DMS 273 (cell line): Measurements from ENCODE around the gene COLEC11.
"Not testable (repeated sequence)": the region's sequence is repeated elsewhere in the genome, so short reads cannot be mapped to it uniquely, and the experiment has no call there.

Source experiments
- DNase-seq: peaks from one replicate; lab custom pipeline; 2025; ENCODE audit not compliant: unreplicated experiment; lab: John Stamatoyannopoulos, UW

The COLEC11 gene

DNA sequence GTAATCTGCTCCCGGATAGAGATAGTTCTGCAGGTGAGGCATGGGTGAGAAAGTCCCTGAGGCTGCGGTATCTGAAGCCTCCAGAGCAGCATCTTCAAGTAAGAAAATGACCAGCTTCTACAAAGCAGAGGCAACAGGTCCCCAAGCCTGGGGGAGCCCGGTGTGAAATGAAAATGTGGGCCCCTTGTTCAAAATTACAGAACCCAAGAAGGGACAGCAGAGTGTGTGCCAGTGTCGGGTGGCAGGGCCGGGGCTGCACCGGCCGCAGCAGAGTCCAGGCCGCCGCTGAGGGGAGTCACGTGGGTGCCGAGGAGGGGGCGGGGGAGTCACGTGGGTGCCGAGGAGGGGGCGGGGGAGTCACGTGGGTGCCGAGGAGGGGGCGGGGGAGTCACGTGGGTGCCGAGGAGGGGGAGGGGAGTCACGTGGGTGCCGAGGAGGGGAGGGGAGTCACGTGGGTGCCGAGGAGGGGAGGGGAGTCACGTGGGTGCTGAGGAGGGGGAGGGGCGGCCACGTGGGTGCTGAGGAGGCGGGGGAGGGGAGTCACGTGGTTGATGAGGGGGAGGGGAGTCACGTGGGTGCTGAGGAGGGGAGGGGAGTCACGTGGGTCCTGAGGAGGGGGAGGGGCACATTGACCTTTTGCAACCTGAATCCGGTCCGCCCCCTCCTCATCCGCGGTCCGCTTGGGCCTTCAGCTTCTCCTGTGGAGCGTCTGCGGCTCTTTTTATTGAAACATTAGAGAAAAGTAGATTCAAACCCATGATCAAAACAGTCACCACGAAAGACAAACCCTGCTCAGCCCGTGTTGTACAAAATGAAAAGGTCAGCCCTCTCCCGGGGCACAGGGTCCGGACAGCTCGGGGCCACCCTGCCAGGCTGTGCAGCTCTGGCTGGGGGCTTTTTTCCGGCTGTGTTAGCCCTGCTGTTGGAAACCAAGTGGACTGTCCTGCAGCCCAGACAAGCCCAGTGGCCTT lies 10.4 kb downstream of the COLEC11 start:
- no peak for DNase-seq

DNA sequence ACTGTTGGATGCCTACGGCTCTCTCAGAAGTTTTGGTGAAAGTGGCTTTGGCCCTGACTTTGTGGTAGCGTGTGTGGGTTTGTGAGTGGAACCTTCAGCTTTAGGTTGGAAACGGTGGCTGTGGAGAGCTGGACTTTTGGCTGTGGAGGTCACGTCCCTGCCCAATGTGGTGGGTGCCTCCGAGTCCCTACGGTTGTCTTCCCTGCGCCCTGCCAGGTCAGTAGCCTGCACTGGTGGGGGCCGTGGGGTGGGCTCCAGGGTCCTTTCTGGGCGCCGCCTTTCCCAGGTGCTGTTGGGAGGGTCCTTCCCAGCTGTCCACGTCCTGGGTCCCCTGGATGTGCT lies 11.1 kb downstream of the COLEC11 start:
- DNase-seq: no peak

DNA sequence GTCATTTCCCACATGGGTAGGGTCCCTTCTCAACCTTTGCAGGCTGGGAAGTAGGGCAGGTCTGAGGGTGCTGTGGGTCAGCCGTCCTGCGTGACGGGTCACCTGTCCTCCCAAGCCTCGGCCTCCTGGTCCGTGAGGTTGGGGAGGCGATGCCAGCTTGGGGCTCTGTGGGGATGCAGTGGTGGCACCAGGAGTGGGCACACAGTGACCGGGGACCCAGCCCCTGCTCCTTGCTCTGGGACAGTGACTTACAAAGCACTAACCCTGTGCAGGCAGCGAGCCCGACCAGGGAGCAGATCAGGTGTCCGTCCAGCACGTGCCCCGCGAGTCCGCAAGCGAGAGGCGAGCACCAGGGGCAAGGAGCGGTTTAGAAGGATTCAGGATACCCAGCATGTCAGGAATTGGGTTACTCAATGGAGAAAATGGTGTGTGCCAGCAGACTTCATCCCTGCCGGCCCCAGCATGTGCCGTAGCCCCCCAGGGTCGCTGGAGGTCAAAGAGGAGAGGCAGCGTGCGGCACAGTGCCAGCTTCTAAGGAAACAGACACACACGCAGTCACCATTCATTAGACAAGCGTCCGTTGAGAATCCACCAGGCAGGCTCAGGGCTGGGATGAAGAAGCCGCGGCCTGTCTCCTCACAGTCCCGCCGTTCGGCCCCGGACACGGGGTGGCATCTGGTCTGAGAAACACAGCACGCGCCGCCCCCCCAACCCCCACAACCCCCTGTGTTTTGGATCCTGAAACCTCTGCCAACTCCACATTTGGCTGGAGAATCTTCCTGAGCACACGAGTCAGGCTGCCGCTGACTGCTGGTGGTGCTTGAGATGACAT lies 11.7 kb downstream of the COLEC11 start:
- DNase-seq: peak; percentile 62

DNA sequence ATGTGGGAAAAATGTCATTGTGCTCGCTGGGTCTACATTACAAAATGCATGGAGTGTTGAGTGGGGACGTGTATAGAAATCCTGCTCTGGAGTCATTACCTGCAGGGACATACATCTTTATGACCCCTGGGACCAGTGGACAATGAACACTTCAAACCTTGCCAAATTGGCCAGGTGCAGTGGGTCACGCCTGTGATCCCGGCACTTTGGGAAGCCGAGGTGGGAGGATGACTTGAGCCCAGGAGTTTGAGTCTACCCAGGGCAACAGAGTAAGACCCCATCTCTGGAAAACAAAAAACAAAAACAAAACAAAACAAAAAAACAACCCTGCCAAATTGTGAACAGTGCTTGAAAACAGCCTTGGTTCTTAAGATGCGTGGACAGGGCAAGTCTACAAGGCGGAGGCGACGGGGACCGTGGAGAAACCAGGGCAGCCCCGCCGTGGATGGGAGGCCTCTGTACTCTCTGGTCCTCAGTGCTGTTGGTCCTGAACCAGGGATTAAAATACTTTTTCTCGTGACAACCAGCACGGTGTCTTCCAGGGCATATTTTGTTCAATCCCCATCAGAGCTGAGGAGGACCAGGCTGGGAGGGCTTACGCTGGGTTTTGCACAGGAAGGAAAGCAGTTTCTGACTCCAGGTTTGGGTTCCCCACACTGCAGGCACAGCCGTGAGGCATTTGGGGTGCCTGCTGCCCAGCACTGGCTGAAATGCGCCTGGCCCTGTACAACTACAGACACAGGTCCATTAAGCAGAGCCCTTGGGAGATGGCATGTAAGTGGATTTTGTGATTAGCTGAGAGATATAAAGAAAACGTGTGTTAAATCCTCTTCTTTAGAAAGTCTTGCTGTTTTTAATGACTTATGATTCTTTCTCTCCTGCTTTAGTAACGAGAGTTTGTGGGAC lies 13.7 kb downstream of the COLEC11 start:
- no peak for DNase-seq

DNA sequence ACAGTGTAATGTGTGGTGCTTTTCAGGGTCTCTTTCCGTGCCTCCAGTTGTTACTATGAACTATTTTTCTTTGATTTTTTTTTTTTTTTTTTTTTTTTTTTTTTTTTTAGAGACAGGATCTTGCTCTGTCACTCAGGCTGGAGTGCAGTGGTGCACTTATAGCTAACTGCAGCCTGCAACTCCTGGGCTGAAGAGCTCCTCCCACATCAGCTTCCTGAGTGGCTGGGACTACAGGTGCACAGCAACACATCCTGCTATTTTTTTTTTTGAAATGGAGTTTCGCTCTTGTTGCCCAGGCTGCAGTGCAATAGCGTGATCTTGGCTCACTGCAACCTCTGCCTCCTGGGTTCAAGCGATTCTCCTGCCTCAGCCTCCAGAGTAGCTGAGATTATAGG lies 14.4 kb downstream of the COLEC11 start:
- DNase-seq: not testable (repeated sequence)

DNA sequence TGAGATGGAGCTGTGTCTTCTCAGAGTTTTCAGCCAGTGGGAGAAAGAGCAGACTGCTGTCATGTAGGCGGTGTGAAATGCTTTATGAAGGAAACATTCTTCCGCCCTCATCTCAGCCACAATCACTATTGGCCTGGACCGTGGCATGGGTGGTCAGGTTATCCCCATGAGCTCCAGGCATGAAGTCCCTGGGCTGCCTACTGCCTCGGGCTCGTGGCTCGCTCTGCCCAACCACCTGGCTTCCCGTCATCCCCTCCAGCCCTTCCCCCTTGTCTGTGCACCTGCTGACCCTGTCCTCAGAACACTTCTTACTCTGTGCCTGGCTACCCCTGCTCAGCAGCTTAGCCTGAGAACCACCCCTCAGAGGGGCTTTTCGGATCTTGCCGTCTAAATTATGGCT lies 15.5 kb downstream of the COLEC11 start:
- DNase-seq: no peak

DNA sequence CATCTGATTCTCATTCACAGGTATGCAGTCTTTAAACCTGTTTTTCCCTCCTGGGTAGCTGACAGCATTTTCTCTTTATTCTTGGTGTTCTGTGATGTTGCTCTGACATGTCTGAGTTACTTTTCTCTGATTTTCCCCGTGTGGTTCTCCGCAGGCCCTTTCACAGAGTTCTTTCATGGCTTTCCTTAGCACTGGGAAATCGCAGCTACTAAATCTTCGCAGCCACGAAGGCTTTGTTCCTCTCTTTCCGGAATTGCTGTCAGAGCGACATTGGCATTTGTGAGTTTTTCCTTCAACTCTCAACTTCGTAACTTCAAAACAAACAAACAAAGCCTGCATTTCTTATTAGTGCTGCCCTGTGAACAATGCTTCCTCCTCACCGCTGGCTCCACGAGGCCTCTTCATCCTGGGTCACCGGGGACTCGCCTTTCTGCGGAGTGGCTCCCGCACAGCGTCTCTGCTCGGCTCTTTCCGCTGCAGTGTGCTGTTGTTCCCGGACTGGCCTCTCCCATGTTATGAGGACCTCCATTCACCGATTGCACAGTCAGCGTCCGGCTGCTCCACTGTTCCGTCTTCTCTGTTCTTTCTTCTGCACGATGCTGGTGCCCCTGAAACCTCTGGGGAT lies 16.1 kb downstream of the COLEC11 start:
- no peak for DNase-seq

DNA sequence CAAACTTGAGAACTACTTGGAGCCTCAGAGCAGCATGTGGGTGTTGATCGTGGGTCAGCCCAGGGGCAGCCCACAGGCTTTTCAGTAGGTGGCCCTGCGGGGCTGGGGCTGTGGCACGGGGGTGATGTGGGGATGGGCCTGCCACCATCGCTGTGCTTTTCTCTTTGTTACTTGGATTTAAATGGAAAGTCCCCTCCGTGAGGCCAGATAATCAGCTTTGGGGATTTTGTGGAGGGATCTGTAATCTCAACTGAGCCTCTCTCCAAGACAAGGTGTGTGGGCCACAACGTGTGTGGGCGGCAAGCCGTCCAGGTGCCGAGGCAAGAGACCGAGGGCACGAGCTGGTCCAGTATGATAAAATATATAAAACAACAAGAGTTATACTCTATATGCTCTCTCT lies 16.7 kb downstream of the COLEC11 start:
- DNase-seq: no peak

DNA sequence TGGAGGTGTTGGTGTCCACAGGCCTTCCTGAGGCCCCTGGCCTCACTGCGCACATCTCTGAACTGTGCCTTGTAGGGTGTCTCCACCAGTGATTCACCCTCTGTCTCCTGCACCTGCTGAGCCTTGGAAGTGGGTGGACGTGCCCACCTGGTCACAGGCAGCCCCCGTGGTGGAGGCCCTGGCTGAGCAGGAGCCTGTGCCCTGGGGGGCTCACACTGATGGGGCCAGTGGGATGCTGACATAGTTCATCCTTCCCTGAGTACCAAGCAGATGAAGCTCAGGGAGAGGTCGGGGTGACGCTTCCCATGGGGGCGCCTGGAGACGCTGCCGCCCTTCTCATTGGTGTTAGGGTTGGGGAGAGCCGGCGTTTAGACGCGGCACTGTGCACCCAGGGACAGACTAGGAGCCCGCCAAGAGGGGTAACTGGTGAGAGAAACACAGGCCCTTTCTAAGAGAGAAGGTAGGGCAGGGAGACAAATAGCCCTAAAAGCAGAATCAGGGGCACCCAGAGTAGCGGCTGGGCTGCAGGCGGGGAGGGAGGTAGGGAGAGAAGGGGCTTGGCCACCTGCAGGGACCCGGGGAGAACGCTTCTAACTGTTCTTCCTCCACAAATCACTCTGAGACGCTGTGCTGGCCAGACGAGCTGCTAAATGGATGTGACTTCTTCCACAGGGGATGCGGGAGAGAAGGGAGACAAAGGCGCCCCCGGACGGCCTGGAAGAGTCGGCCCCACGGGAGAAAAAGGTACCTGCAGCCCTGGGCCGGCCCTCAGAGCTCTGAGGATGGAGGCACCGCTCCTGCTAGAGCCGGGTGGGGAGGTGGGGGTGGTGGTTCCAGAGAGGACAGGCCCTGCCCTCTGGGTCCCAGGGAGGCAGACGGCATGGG lies 18.0 kb downstream of the COLEC11 start:
- DNase-seq: no peak

DNA sequence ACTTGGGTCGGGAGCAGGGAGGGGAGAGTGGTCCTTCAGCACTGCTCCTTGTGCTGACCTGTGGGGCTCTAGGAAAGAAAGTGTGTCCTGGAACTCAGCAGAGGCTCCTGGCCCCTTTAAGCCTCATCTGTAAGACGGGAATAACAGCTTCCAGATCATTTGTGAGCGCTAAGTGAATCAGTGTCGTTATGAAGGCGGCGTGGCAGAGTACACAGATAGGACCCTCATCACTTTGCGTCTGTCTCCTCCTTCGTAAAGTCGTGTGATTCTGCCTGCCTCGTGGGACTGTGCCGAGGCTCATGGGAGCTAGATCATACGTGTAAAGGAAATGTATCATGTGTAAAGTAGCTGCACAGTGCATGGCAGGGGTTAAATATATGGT lies 18.6 kb downstream of the COLEC11 start:
- no peak for DNase-seq

DNA sequence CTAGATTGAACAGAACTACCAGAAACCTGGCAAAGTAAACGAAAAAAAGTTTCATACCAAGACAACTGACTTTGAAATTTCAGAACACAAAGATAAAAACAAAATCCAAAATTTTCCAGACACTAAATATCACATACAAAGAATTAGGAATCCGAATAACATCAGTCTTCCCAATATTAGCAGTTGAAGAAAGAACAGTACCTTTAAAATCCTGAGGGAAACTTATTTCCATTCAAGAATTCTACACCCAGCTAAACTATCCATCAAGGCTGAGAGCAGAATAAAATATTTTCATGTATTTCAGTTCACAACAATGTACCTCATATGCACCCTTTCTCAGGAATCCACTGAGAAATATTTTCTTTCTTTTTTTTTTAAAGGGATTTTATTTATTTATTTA lies 19.8 kb downstream of the COLEC11 start:
- DNase-seq: not testable (repeated sequence)

DNA sequence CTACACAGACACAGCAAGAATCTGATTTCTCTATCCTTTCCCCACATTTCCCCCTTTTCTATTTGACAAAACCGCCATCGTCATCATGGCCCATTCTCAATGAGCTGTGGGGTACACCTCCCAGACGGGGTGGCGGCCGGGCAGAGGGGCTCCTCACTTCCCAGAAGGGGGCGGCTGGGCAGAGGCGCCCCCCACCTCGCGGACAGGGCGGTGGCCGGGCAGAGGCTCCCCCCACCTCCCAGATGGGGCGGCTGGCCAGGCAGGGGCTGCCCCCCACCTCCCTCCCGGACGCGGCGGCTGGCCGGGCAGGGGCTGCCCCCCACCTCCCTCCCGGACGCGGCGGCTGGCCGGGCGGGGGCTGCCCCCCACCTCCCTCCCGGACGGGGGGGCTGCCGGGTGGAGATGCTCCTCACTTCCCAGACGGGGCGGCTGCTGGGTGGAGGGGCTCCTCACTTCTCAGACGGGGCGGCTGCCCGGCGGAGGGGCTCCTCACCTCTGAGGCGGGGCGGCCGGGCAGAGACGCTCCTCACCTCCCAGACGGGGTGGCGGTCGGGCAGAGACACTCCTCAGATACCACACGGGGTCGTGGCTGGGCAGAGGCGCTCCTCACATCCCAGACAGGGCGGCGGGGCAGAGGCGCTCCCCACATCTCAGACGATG lies 20.8 kb downstream of the COLEC11 start:
- DNase-seq: not testable (repeated sequence)

DNA sequence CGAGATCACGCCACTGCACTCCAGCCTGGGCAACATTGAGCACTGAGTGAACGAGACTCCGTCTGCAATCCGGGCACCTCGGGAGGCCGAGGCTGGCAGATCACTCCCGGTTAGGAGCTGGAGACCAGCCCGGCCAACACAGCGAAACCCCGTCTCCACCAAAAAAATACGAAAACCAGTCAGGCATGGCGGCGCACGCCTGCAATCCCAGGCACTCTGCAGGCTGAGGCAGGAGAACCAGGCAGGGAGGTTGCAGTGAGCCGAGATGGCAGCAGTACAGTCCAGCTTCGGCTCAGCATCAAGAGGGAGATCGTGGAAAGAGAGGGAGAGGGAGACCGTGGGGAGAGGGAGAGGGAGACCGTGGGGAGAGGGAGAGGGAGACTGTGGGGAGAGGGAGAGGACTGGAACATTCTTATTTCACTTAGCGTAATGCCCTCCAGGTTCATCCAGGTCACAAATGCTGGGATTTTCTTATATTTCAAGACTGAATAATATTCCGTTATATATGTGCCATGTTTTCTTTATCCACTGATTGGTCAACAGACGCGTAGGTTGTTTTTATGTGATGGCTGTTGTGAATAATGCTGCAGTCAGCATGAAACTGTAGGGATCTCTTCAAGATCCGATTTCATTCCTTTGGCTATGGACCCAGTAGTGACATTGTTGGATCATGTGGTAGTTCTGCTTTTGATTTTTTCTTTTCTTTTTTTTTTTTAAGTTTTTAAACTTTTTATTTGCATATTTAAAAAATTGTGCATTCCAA lies 21.7 kb downstream of the COLEC11 start:
- not testable (repeated sequence) for DNase-seq

DNA sequence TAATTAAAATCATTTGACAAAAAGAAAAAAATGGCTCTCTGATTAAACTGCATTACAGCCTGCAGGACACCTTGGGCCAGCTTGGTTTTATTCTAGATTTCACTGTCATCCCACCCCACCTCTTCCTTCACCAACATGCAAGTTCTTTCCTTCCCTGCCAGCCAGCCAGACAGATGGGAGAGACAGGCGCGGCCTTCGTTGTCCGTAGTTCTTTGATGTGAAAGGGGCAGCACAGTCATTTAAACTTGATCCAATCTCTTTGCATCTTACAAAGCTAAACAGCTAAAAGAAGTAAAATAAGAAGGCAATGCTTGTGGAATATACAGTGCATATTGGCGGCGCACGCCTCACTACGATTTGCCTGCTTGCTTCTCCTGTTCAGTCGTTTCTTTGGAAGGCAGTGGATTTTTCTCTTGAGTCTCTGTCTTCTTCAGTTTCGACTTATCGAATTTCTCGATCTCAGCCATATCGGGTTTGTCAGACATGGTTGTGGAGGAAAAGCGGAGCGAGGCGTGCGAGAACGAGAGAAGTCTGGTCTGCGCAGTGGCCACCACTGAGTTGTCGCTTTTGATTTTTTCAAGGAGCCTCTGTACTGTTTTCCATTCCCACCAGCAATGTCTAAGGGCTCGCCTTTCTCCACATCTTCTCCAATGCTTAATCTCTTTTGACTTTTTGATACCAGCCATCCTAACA lies 22.4 kb downstream of the COLEC11 start:
- DNase-seq: no peak

DNA sequence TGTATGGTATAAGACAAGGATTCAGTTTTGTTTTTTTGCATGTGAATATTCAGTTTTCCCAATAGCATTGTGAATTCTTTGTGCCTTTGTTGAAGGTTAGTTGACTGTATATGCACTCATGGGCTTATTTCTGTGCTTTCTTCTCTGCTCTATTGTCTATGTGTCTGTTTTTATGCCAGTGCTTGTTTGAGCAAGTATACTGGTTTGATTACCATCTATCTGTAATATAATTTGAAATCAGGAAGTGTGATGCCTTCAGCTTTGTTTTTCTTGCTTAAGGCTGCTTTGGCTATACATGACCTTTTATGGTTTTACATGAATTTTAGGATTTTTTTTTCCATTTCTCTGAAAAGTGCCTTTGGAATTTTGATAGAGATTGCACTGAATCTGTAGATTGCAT lies 23.5 kb downstream of the COLEC11 start:
- DNase-seq: no peak

DNA sequence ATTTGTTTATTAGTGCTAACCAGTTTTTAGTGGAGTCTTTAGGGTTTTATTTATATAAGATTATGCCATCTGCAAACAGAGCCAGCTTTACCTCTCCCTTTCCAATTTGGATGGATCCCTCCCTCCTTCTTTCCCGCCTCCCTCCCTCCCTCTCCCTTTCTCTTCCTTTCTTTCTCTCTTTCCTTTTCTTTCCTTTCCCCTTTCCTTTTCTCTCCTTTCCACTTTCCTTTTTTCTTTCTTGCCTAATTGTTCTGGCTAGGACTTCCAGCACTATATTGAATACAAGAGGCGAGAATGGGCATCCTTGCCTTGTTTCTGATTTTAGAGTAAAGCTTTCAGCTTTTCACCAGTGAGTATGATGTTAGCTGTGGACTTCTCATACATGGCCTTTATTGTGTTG lies 24.1 kb downstream of the COLEC11 start:
- no peak for DNase-seq

DNA sequence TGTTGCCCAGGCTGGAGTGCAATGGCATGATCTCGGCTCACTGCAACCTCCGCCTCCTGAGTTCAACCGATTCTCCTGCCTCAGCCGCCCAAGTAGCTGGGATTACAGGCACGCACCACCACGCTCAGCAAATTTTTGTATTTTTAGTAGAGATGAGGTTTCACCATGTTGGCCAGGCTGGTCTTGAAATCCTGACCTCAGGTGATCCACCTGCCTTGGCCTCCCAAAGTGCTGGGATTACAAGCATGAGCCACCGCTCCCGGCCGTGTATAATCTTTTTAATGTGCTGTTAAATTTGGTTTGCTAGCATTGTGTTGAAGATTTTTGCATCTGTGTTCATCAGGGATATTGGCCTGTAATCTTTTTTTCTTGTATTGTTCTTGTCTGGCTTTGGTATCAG lies 24.7 kb downstream of the COLEC11 start:
- DNase-seq: not testable (repeated sequence)

DNA sequence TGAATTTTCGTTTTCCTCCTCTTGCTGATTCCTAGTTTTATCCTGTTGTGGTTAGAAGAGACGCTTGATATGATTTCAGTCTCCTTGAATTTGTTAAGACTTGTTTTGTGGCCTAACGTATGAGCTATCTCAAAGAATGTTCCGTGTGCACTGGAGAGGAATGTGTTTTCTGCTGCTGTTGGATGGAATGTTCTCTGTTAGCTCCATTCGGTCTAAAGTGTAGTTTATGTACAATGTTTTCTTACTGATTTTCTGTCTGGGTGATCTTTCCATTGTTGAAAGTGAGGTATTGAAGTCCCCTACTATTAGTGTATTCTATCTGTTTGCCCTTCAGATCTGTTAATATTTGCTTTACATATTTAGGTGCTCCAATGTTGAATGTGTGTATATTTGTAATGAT lies 25.9 kb downstream of the COLEC11 start:
- no peak for DNase-seq
